GM23338 (cell line): ENCODE data around the gene ACAN. TPM values are rescaled to one million over a fixed set of nuclear protein-coding genes. Genes with fewer than 3 reads are reported as not detected.

Source experiments
- ATAC-seq: fragments of 200-7000 bp; cut with Tn5 transposase; 3 replicates; pipeline ENCODE4 v1.9.1; 2020
- DNase-seq: peaks from one replicate; pipeline ENCODE4 v3.0.0-alpha.2; 2015; ENCODE audit warnings: low spot score
- H2AFZ ChIP-seq: fragments of 200-600 bp; sonication (generic); 2 replicates; pipeline ENCODE4 v1.8.0; 2016; ENCODE audit warnings: antibody characterized with exemption, mild to moderate bottlenecking, moderate library complexity
- H3F3A ChIP-seq: fragments of 200-600 bp; sonication (generic); replicated peaks from 2 replicates; pipeline ENCODE4 v1.8.0; 2017; ENCODE audit warnings: antibody characterized with exemption, mixed run types, low read depth
- H3K27ac ChIP-seq: fragments of 200-600 bp; sonication (generic); 2 replicates; pipeline ENCODE4 v1.6.1; 2016; ENCODE audit warnings: low read depth
- H3K27me3 ChIP-seq: fragments of 200-600 bp; sonication (generic); 2 replicates; pipeline ENCODE4 v1.8.0; 2016; ENCODE audit warnings: mild to moderate bottlenecking, mixed run types, moderate library complexity; ENCODE audit not compliant: insufficient read depth
- H3K36me3 ChIP-seq: fragments of 200-600 bp; sonication (generic); 2 replicates; pipeline ENCODE4 v1.8.0; 2016; ENCODE audit warnings: mild to moderate bottlenecking; ENCODE audit not compliant: insufficient read depth
- H3K4me1 ChIP-seq: fragments of 200-600 bp; sonication (generic); 2 replicates; pipeline ENCODE4 v1.8.0; 2016; ENCODE audit warnings: mild to moderate bottlenecking, moderate library complexity; ENCODE audit not compliant: insufficient read depth
- H3K4me2 ChIP-seq: fragments of 200-600 bp; sonication (generic); 2 replicates; pipeline ENCODE4 v1.7.1; 2017; ENCODE audit warnings: mixed run types
- H3K4me3 ChIP-seq: fragments of 200-600 bp; sonication (generic); 2 replicates; pipeline ENCODE4 v1.6.1; 2016; ENCODE audit warnings: mixed run types
- H3K79me2 ChIP-seq: fragments of 200-600 bp; sonication (generic); replicated peaks from 2 replicates; pipeline ENCODE4 v1.8.0; 2017; ENCODE audit warnings: mild to moderate bottlenecking; ENCODE audit not compliant: insufficient read depth
- H3K9me2 ChIP-seq: fragments of 200-600 bp; sonication (generic); 2 replicates; pipeline ENCODE4 v1.8.0; 2017; ENCODE audit not compliant: insufficient read depth
- H4K20me1 ChIP-seq: fragments of 200-600 bp; sonication (generic); replicated peaks from 2 replicates; pipeline ENCODE4 v1.8.0; 2017; ENCODE audit warnings: mild to moderate bottlenecking; ENCODE audit not compliant: insufficient read depth
- H3K27ac Mint-ChIP-seq: 2 replicates; pipeline ENCODE4 v1.8.0; 2020; ENCODE audit warnings: inconsistent platforms, mild to moderate bottlenecking, moderate library complexity, mixed read lengths
- H3K27me3 Mint-ChIP-seq: 3 replicates; pipeline ENCODE4 v1.8.0; 2022; ENCODE audit warnings: low read depth, mild to moderate bottlenecking, moderate library complexity, mixed read lengths, inconsistent platforms; ENCODE audit not compliant: insufficient read depth, poor library complexity
- H3K36me3 Mint-ChIP-seq: 3 replicates; pipeline ENCODE4 v1.8.0; 2021; ENCODE audit warnings: low read depth, mild to moderate bottlenecking, inconsistent platforms, moderate library complexity, mixed read lengths
- H3K4me1 Mint-ChIP-seq: 3 replicates; pipeline ENCODE4 v1.8.0; 2020; ENCODE audit warnings: mild to moderate bottlenecking, inconsistent platforms, mixed read lengths
- H3K4me3 Mint-ChIP-seq: 3 replicates; pipeline ENCODE4 v1.8.0; 2021; ENCODE audit warnings: moderate library complexity, mild to moderate bottlenecking, inconsistent platforms, mixed read lengths
- H3K9me3 Mint-ChIP-seq: 3 replicates; pipeline ENCODE4 v1.8.0; 2020; ENCODE audit warnings: moderate library complexity, mild to moderate bottlenecking, inconsistent platforms, mixed read lengths
- CTCF ChIP-seq, 2 experiments: fragments of 200-600 bp in 1 of 2; sonication (generic) in 1 of 2; conservative IDR thresholded peaks; 2 replicates each; pipeline versions ENCODE4 v1.5.1 to v1.6.1; 2016 to 2017; ENCODE audit warnings: antibody characterized with exemption in 2 of 2, low read depth in 2 of 2, mild to moderate bottlenecking in 2 of 2, moderate library complexity in 1 of 2
- EZH2 ChIP-seq: fragments of 200-600 bp; sonication (generic); IDR thresholded peaks from one replicate; pipeline ENCODE4 v1.8.0; 2017; ENCODE audit warnings: antibody characterized with exemption, mild to moderate bottlenecking, low read depth; ENCODE audit not compliant: unreplicated experiment
- EZH2phosphoT487 ChIP-seq: fragments of 200-600 bp; sonication (generic); IDR thresholded peaks from one replicate; pipeline ENCODE4 v1.8.1; 2018; ENCODE audit warnings: antibody characterized with exemption; ENCODE audit not compliant: unreplicated experiment
- JUNB ChIP-seq: IDR thresholded peaks from one replicate; pipeline ENCODE4 v1.6.1; 2016; ENCODE audit warnings: antibody characterized with exemption; ENCODE audit not compliant: unreplicated experiment
- POLR2AphosphoS5 ChIP-seq: IDR thresholded peaks from 2 replicates; pipeline ENCODE4 v1.6.1; 2016; ENCODE audit warnings: antibody characterized with exemption, low read depth
- polyA plus RNA-seq: library from polyadenylated mRNA; unstranded; fragments of >200 nt; fragmentation: Nextera tagmentation; extraction: Ambion mirVana; gene quantifications from 2 replicates; pipeline ENCODE4 v1.2.1, GENCODE V29; 2016
- total RNA-seq: library from RNA; depleted of rRNA; stranded (reverse); fragments of >200 nt; shearing (Covaris generic); gene quantifications from 2 replicates; pipeline ENCODE4 v1.2.3, GENCODE V29; 2014
- TF ChIP-seq, protein P1 (sequence below): IDR thresholded peaks from 2 replicates; pipeline ENCODE4 v1.6.1; 2016; ENCODE audit warnings: antibody characterized with exemption
- TF ChIP-seq, protein P2 (sequence below): fragments of 250-450 bp; sonication (Bioruptor Pico); IDR thresholded peaks from 2 replicates; pipeline ENCODE4 v1.5.0; 2020; ENCODE audit warnings: mild to moderate bottlenecking, moderate library complexity

ACAN gene
- total and polyA plus RNA-seq, 2 experiments from 2014 or later: 2.5 to 4.9 TPM

DNA sequence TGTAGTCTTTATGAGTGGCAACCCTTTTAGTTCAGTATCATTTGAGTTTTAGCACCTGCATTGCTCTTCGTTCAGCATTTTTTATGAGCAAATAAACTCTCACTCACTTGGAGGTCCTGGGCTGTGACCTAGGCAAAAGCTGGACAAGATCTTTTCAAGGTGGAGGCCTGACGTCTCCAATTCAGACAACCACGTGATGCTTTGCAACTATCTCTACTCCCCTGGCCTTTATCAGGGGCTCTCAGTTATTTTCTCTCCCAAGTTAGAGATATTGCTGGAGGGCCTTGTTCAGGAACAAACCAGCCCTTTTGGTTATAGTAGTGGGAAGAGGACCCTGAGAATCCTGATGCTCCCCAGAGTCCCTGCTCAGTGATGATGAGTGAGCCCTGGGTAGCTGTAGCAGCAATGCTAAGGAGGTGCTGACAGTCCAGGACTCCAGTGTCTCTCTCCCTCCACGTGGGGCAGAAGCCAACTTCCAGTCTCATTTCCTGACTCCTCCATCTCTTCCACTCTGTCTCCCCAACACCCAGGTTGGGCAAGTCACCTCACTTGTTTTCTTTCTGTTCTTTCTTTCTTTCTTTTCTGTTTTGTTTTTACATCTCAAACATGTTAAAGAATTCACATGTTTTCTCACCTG is 61.7 kb downstream of the ACAN start:
- H2AFZ ChIP-seq: no peak overlapping the region
- H3K9me3 Mint-ChIP-seq: peaks cover 4% of the 10 kb centered on the region; the same call in 2 of the 3 replicates
- ATAC-seq: no peak

More for the DNA sequence above, 61.7 kb downstream of the ACAN start:
- H3K27ac Mint-ChIP-seq: no peak overlapping the region; the same call in 1 of the 2 replicates
- H3K27me3 ChIP-seq: no peaks in the 10 kb centered on the region
- no peaks in the 10 kb centered on the region; the same call in 1 of the 3 replicates for H3K4me1 Mint-ChIP-seq
- no peak for DNase-seq
- no peaks in the 10 kb centered on the region for H3F3A ChIP-seq
- H3K36me3 Mint-ChIP-seq: no peaks in the 10 kb centered on the region; the same call in 1 of the 3 replicates
- no peak overlapping the region for H3K4me3 ChIP-seq
- H3K4me3 Mint-ChIP-seq: no peak overlapping the region
- no peaks in the 10 kb centered on the region for H3K36me3 ChIP-seq
- no peaks in the 10 kb centered on the region for H4K20me1 ChIP-seq
- H3K9me2 ChIP-seq: peaks cover 4% of the 10 kb centered on the region; the same call in 1 of the 2 replicates
- H3K4me2 ChIP-seq: no peak overlapping the region
- TF ChIP-seq JUNB (no peak), POLR2AphosphoS5 (no peak), CTCF (conservative IDR thresholded peaks at IDR 0.05; ENCODE audit: low read depth in 2 of 2) (no peak), EZH2 (no peak), EZH2phosphoT487 (no peak)
- TF ChIP-seq, protein P1, sequence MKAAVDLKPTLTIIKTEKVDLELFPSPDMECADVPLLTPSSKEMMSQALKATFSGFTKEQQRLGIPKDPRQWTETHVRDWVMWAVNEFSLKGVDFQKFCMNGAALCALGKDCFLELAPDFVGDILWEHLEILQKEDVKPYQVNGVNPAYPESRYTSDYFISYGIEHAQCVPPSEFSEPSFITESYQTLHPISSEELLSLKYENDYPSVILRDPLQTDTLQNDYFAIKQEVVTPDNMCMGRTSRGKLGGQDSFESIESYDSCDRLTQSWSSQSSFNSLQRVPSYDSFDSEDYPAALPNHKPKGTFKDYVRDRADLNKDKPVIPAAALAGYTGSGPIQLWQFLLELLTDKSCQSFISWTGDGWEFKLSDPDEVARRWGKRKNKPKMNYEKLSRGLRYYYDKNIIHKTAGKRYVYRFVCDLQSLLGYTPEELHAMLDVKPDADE: no peak
- TF ChIP-seq, protein P2, sequence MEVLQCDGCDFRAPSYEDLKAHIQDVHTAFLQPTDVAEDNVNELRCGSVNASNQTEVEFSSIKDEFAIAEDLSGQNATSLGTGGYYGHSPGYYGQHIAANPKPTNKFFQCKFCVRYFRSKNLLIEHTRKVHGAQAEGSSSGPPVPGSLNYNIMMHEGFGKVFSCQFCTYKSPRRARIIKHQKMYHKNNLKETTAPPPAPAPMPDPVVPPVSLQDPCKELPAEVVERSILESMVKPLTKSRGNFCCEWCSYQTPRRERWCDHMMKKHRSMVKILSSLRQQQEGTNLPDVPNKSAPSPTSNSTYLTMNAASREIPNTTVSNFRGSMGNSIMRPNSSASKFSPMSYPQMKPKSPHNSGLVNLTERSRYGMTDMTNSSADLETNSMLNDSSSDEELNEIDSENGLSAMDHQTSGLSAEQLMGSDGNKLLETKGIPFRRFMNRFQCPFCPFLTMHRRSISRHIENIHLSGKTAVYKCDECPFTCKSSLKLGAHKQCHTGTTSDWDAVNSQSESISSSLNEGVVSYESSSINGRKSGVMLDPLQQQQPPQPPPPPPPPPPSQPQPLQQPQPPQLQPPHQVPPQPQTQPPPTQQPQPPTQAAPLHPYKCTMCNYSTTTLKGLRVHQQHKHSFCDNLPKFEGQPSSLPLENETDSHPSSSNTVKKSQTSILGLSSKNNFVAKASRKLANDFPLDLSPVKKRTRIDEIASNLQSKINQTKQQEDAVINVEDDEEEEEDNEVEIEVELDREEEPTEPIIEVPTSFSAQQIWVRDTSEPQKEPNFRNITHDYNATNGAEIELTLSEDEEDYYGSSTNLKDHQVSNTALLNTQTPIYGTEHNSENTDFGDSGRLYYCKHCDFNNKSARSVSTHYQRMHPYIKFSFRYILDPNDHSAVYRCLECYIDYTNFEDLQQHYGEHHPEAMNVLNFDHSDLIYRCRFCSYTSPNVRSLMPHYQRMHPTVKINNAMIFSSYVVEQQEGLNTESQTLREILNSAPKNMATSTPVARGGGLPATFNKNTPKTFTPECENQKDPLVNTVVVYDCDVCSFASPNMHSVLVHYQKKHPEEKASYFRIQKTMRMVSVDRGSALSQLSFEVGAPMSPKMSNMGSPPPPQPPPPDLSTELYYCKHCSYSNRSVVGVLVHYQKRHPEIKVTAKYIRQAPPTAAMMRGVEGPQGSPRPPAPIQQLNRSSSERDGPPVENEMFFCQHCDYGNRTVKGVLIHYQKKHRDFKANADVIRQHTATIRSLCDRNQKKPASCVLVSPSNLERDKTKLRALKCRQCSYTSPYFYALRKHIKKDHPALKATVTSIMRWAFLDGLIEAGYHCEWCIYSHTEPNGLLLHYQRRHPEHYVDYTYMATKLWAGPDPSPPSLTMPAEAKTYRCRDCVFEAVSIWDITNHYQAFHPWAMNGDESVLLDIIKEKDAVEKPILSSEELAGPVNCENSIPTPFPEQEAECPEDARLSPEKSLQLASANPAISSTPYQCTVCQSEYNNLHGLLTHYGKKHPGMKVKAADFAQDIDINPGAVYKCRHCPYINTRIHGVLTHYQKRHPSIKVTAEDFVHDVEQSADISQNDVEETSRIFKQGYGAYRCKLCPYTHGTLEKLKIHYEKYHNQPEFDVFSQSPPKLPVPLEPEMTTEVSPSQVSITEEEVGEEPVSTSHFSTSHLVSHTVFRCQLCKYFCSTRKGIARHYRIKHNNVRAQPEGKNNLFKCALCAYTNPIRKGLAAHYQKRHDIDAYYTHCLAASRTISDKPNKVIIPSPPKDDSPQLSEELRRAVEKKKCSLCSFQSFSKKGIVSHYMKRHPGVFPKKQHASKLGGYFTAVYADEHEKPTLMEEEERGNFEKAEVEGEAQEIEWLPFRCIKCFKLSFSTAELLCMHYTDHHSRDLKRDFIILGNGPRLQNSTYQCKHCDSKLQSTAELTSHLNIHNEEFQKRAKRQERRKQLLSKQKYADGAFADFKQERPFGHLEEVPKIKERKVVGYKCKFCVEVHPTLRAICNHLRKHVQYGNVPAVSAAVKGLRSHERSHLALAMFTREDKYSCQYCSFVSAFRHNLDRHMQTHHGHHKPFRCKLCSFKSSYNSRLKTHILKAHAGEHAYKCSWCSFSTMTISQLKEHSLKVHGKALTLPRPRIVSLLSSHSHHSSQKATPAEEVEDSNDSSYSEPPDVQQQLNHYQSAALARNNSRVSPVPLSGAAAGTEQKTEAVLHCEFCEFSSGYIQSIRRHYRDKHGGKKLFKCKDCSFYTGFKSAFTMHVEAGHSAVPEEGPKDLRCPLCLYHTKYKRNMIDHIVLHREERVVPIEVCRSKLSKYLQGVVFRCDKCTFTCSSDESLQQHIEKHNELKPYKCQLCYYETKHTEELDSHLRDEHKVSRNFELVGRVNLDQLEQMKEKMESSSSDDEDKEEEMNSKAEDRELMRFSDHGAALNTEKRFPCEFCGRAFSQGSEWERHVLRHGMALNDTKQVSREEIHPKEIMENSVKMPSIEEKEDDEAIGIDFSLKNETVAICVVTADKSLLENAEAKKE (CRISPR knock-in tag): no peak
- no peaks in the 10 kb centered on the region for H3K79me2 ChIP-seq
- H3K27ac ChIP-seq: no peak overlapping the region
- H3K4me1 ChIP-seq: no peaks in the 10 kb centered on the region; the same call in 1 of the 2 replicates
- peaks cover 7% of the 10 kb centered on the region for H3K27me3 Mint-ChIP-seq
